IMR-90 (cell line): Measurements from ENCODE around the gene DYSF. TPM values are rescaled to one million over a fixed set of nuclear protein-coding genes. Genes with fewer than 3 reads are reported as not detected.

Source experiments
- ATAC-seq: fragments of 200-7000 bp; cut with Tn5 transposase; 2 replicates; pipeline ENCODE4 v1.9.1; 2020; ENCODE audit warnings: low read depth, mild to moderate bottlenecking, moderate library complexity
- BruUV-seq: library from RNA; stranded (reverse); fragments of 400-500 nt; replicated peaks from 2 replicates; lab custom pipeline; 2021; lab: Mats Ljungman, UMichigan
- CTCF ChIA-PET: fragments of 300-600 bp; formaldehyde crosslinking; extraction: SDS; loops from one replicate; lab custom pipeline; 2021; ENCODE audit warnings: antibody characterized with exemption; lab: Yijun Ruan, JAX
- POLR2A ChIA-PET: fragments of 300-600 bp; sonication (Branson Sonifier 250); formaldehyde crosslinking; loops from one replicate; lab custom pipeline; 2022; ENCODE audit warnings: antibody characterized with exemption; ENCODE audit not compliant: unreplicated experiment; lab: Charles Lee
- DNase-seq: peaks from one replicate; pipeline ENCODE4 v3.0.0; 2013
- H2AFZ ChIP-seq: replicated peaks from 2 replicates; pipeline ENCODE3; 2013; ENCODE audit warnings: low read length, mild to moderate bottlenecking; ENCODE audit not compliant: poor library complexity
- H2AK5ac ChIP-seq: 2 replicates; pipeline ENCODE4 v1.6.1; 2013; ENCODE audit warnings: low read depth, low read length, inconsistent platforms
- H2AK9ac ChIP-seq: replicated peaks from 2 replicates; pipeline ENCODE3; 2013; ENCODE audit warnings: mild to moderate bottlenecking, low read depth, low read length, moderate library complexity; ENCODE audit not compliant: poor library complexity
- H2BK120ac ChIP-seq: 2 replicates; pipeline ENCODE4 v1.6.1; 2013; ENCODE audit warnings: low read depth, low read length, inconsistent platforms
- H2BK15ac ChIP-seq: 3 replicates; pipeline ENCODE4 v1.6.1; 2013; ENCODE audit warnings: low read depth, low read length, inconsistent platforms
- H2BK20ac ChIP-seq: 2 replicates; pipeline ENCODE4 v1.6.1; 2013; ENCODE audit warnings: low read depth, mild to moderate bottlenecking, inconsistent platforms, low read length, moderate library complexity
- H2BK5ac ChIP-seq: 2 replicates; pipeline ENCODE4 v1.6.1; 2013; ENCODE audit warnings: mild to moderate bottlenecking, low read depth, low read length, inconsistent platforms; ENCODE audit not compliant: poor library complexity, severe bottlenecking
- H3K14ac ChIP-seq: replicated peaks from 2 replicates; pipeline ENCODE4 v1.6.1; 2013; ENCODE audit warnings: low read depth, low read length, inconsistent platforms
- H3K18ac ChIP-seq: 2 replicates; pipeline ENCODE4 v1.6.1; 2013; ENCODE audit warnings: low read depth, low read length, control low read depth
- H3K23ac ChIP-seq: 2 replicates; pipeline ENCODE4 v1.6.1; 2013; ENCODE audit warnings: low read depth, low read length, inconsistent platforms
- H3K27ac ChIP-seq: 2 replicates; pipeline ENCODE4 v1.5.1; 2013; ENCODE audit warnings: mild to moderate bottlenecking, control low read depth, low read length; ENCODE audit not compliant: insufficient read depth
- H3K27me3 ChIP-seq: 2 replicates; pipeline ENCODE4 v1.6.1; 2013; ENCODE audit warnings: low read length; ENCODE audit not compliant: control insufficient read depth, insufficient read depth
- H3K36me3 ChIP-seq: 2 replicates; pipeline ENCODE4 v1.6.1; 2013; ENCODE audit warnings: low read length, mixed read lengths; ENCODE audit not compliant: control insufficient read depth, insufficient read depth
- H3K4ac ChIP-seq: 2 replicates; pipeline ENCODE4 v1.6.1; 2013; ENCODE audit warnings: low read depth, low read length, inconsistent platforms
- H3K4me1 ChIP-seq: 2 replicates; pipeline ENCODE4 v1.6.1; 2013; ENCODE audit warnings: low read length, mixed read lengths; ENCODE audit not compliant: control insufficient read depth, insufficient read depth
- H3K4me2 ChIP-seq: 2 replicates; pipeline ENCODE4 v1.6.1; 2013; ENCODE audit warnings: low read depth, mild to moderate bottlenecking, control low read depth, low read length, moderate library complexity
- H3K4me3 ChIP-seq: 2 replicates; pipeline ENCODE4 v1.5.1; 2013; ENCODE audit warnings: low read depth, mild to moderate bottlenecking, control low read depth, low read length, moderate library complexity; ENCODE audit not compliant: insufficient read depth
- H3K56ac ChIP-seq: 2 replicates; pipeline ENCODE4 v1.6.1; 2013; ENCODE audit warnings: low read length, inconsistent platforms; ENCODE audit not compliant: insufficient read depth; ENCODE audit errors: extremely low read depth
- H3K79me1 ChIP-seq, 2 experiments: 2 replicates each; pipeline ENCODE4 v1.6.1; 2013; ENCODE audit warnings: low read length in 2 of 2, inconsistent platforms in 1 of 2, low read depth in 1 of 2
- H3K9ac ChIP-seq: 2 replicates; pipeline ENCODE4 v1.6.1; 2013; ENCODE audit warnings: low read depth, low read length, control low read depth
- H3K9me1 ChIP-seq: 2 replicates; pipeline ENCODE4 v1.6.1; 2013; ENCODE audit warnings: low read length, inconsistent platforms; ENCODE audit not compliant: insufficient read depth
- H3K9me3 ChIP-seq: 2 replicates; pipeline ENCODE4 v1.6.1; 2013; ENCODE audit warnings: low read length; ENCODE audit not compliant: control insufficient read depth, insufficient read depth
- H4K20me1 ChIP-seq: 2 replicates; pipeline ENCODE4 v1.6.1; 2013; ENCODE audit warnings: low read length, inconsistent platforms; ENCODE audit not compliant: insufficient read depth
- H4K5ac ChIP-seq: 2 replicates; pipeline ENCODE4 v1.6.1; 2013; ENCODE audit warnings: mild to moderate bottlenecking, low read depth, low read length, control low read depth
- H4K8ac ChIP-seq, 2 experiments: 2 replicates each; pipeline ENCODE4 v1.6.1; 2013; ENCODE audit warnings: low read depth in 2 of 2, low read length in 2 of 2, control low read depth in 1 of 2, inconsistent platforms in 1 of 2
- H4K91ac ChIP-seq: 2 replicates; pipeline ENCODE4 v1.6.1; 2013; ENCODE audit warnings: low read depth, low read length, inconsistent platforms; ENCODE audit not compliant: insufficient read depth
- BHLHE40 ChIP-seq: fragments of 150-350 bp; IDR thresholded peaks from 2 replicates; pipeline ENCODE4 v1.6.1; 2016; ENCODE audit warnings: mild to moderate bottlenecking, low read depth, low read length
- CEBPB ChIP-seq: IDR thresholded peaks from 2 replicates; pipeline ENCODE4 v1.6.1; 2012; ENCODE audit warnings: low read depth, low read length, improper control_type of control experiment
- CHD1 ChIP-seq: IDR thresholded peaks from 2 replicates; pipeline ENCODE4 v1.6.1; 2012; ENCODE audit warnings: low read depth, low read length, improper control_type of control experiment
- ELK1 ChIP-seq: fragments of 150-350 bp; IDR thresholded peaks from 2 replicates; pipeline ENCODE4 v1.6.1; 2016; ENCODE audit warnings: low read depth, mild to moderate bottlenecking, low read length, moderate library complexity, borderline replicate concordance
- FOS ChIP-seq: fragments of 150-350 bp; IDR thresholded peaks from 2 replicates; pipeline ENCODE4 v1.6.1; 2016; ENCODE audit warnings: low read depth, low read length
- MAFK ChIP-seq: IDR thresholded peaks from 2 replicates; pipeline ENCODE4 v1.6.1; 2012; ENCODE audit warnings: low read depth, low read length, improper control_type of control experiment
- MAZ ChIP-seq: IDR thresholded peaks from 2 replicates; pipeline ENCODE4 v1.6.1; 2012; ENCODE audit warnings: low read depth, mild to moderate bottlenecking, low read length, improper control_type of control experiment, moderate library complexity, borderline replicate concordance
- MXI1 ChIP-seq: IDR thresholded peaks from 2 replicates; pipeline ENCODE4 v1.6.1; 2012; ENCODE audit warnings: low read depth, mild to moderate bottlenecking, low read length, moderate library complexity, borderline replicate concordance
- NFE2L2 ChIP-seq: fragments of 150-350 bp; IDR thresholded peaks from 2 replicates; pipeline ENCODE4 v1.6.1; 2016; ENCODE audit warnings: low read depth, mild to moderate bottlenecking, low read length
- POLR2A ChIP-seq: IDR thresholded peaks from 2 replicates; pipeline ENCODE4 v1.6.1; 2012; ENCODE audit warnings: mild to moderate bottlenecking, low read depth, low read length
- RAD21 ChIP-seq: IDR thresholded peaks from 2 replicates; pipeline ENCODE4 v1.6.1; 2012; ENCODE audit warnings: low read length, improper control_type of control experiment
- RCOR1 ChIP-seq: IDR thresholded peaks from 2 replicates; pipeline ENCODE4 v1.6.1; 2012; ENCODE audit warnings: mild to moderate bottlenecking, low read length, improper control_type of control experiment; ENCODE audit not compliant: insufficient replicate concordance
- RFX5 ChIP-seq: IDR thresholded peaks from 2 replicates; pipeline ENCODE4 v1.8.0; 2012; ENCODE audit warnings: low read depth, mild to moderate bottlenecking, low read length, moderate library complexity
- SMC3 ChIP-seq: fragments of 150-350 bp; IDR thresholded peaks from 2 replicates; pipeline ENCODE4 v1.6.1; 2016; ENCODE audit warnings: low read depth, mild to moderate bottlenecking, antibody characterized with exemption, low read length, moderate library complexity
- USF2 ChIP-seq: fragments of 150-350 bp; IDR thresholded peaks from 2 replicates; pipeline ENCODE4 v1.6.1; 2017; ENCODE audit warnings: mild to moderate bottlenecking, antibody characterized with exemption, low read length, low read depth
- WGBS, 2 experiments: methylation state at CpG; one replicate each; pipeline versions ENCODE4 v1.1.5 to v1.1.7; 2013; ENCODE audit warnings: missing lambda C conversion rate in 2 of 2; ENCODE audit not compliant: insufficient read length in 1 of 2; ENCODE audit errors: extremely low coverage in 2 of 2; 5-methylcytosine and 5-hydroxymethylcytosine counted together
- dilution Hi-C: fragments of 300-500 bp; cut with HindIII; formaldehyde crosslinking; loops from one replicate; pipeline ENCODE4 v1.14.3; 2018; ENCODE audit warnings: low sequenced_read_pairs; ENCODE audit not compliant: unreplicated experiment
- in situ Hi-C: fragments of 300-500 bp; cut with MboI; formaldehyde crosslinking; loops from 3 replicates; pipeline ENCODE4 v1.14.3; 2019; ENCODE audit warnings: low sequenced_read_pairs, inconsistent platforms, mixed read lengths
- intact Hi-C: fragments of 100-400 bp; cut with micrococcal nuclease; formaldehyde crosslinking; loops from 2 replicates; pipeline ENCODE4 v1.10.0; 2022
- polyA plus RNA-seq, 3 experiments: library from polyadenylated mRNA; depleted of rRNA; stranded (reverse); fragments of >200 nt; gene quantifications; 2 replicates each; pipeline ENCODE4 v1.2.3, GENCODE V29; 2012; ENCODE audit warnings: low replicate concordance in 1 of 3
- total RNA-seq: library from RNA; depleted of rRNA; stranded (reverse); fragments of >200 nt; gene quantifications from 2 replicates; pipeline ENCODE4 v1.2.3, GENCODE V29; 2012
- TF ChIP-seq, protein P1 (sequence below): conservative IDR thresholded peaks from 2 replicates; pipeline ENCODE4 v1.5.1; 2012; ENCODE audit warnings: mild to moderate bottlenecking, low read depth, low read length, improper control_type of control experiment

DYSF gene
- total and polyA plus RNA-seq, 2 of the 4 experiments (the other 2 are of a cell fraction), result 0.09 to 0.18 TPM

DNA sequence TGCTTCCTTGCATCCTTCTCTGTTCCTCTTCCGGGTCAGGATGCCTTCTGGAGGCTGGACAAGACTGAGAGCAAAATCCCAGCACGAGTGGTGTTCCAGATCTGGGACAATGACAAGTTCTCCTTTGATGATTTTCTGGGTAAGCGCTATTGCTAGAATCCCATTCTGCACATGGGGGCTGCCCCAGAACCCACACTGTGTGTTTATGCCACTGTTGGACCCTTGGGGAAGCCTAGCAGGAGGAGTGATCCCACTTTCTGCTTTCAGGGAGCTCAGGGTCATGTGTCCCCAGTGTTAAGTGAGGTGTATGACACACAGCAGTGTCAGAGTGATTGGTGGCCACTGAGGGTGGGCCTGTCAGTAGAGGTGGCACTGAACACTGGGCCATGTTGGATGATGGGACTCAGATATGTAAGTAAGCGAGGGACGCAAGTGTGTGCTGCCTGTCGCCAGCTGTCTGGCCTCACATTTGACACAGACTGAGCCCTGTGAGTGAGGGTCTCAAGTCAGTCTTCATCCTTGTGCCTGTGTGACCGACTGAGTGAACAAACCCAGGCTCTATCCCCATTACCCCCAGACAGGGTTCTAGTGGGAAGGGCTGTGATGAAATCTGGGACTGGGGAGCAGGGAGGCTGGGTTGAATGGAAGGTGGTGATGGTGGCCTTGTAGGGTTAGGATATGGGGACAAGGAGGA is 220.9 kb downstream of the DYSF start:
- CTCF ChIA-PET, result no interaction called here

More for the DNA sequence above, 220.9 kb downstream of the DYSF start:
- H2BK15ac ChIP-seq, result no peak overlapping the region
- no peak overlapping the region for H3K56ac ChIP-seq
- H4K8ac ChIP-seq, result no peak overlapping the region
- in situ Hi-C loops (no loop called here), dilution Hi-C loops (no loop called here), intact Hi-C loops (no loop called here)
- no peaks in the 10 kb centered on the region for H3K9me3 ChIP-seq
- H3K9me1 ChIP-seq, result no peaks in the 10 kb centered on the region
- H3K36me3 ChIP-seq, result no peaks in the 10 kb centered on the region
- H3K79me1 ChIP-seq, result no peaks in the 10 kb centered on the region
- H3K4me2 ChIP-seq, result no peak overlapping the region
- no peak overlapping the region for H3K4ac ChIP-seq
- no peaks in the 10 kb centered on the region for H4K20me1 ChIP-seq
- H2AK5ac ChIP-seq, result no peak overlapping the region
- no peak overlapping the region for H3K4me3 ChIP-seq
- ATAC-seq, result no peak
- H3K18ac ChIP-seq, result no peak overlapping the region
- no peak overlapping the region for H3K27ac ChIP-seq
- no peak overlapping the region for H2BK120ac ChIP-seq
- H3K23ac ChIP-seq, result no peak overlapping the region
- no peak overlapping the region for H2BK20ac ChIP-seq
- H3K9ac ChIP-seq, result no peak overlapping the region
- POLR2A ChIA-PET, result no interaction called here
- WGBS, 2 experiments, result 39% methylated on average over 3 of the region's 7 CpGs; no CpG with 5 or more reads in 1 of the 2 experiments
- no peak overlapping the region for H2AK9ac ChIP-seq
- no peaks in the 10 kb centered on the region for H3K4me1 ChIP-seq
- TF ChIP-seq RFX5, result no peak
- TF ChIP-seq POLR2A, result no peak
- no peak for TF ChIP-seq CHD1
- no peak for TF ChIP-seq MAZ
- TF ChIP-seq SMC3, result no peak
- no peak for TF ChIP-seq CEBPB
- TF ChIP-seq BHLHE40, result no peak
- no peak for TF ChIP-seq ELK1
- no peak for TF ChIP-seq RCOR1
- TF ChIP-seq MXI1, result no peak
- TF ChIP-seq, protein P1, sequence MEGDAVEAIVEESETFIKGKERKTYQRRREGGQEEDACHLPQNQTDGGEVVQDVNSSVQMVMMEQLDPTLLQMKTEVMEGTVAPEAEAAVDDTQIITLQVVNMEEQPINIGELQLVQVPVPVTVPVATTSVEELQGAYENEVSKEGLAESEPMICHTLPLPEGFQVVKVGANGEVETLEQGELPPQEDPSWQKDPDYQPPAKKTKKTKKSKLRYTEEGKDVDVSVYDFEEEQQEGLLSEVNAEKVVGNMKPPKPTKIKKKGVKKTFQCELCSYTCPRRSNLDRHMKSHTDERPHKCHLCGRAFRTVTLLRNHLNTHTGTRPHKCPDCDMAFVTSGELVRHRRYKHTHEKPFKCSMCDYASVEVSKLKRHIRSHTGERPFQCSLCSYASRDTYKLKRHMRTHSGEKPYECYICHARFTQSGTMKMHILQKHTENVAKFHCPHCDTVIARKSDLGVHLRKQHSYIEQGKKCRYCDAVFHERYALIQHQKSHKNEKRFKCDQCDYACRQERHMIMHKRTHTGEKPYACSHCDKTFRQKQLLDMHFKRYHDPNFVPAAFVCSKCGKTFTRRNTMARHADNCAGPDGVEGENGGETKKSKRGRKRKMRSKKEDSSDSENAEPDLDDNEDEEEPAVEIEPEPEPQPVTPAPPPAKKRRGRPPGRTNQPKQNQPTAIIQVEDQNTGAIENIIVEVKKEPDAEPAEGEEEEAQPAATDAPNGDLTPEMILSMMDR, result no peak
- TF ChIP-seq RAD21, result no peak
- no peak for TF ChIP-seq USF2
- no peak for TF ChIP-seq MAFK
- TF ChIP-seq NFE2L2, result no peak
- no peak for TF ChIP-seq FOS
- H3K14ac ChIP-seq, result no peak overlapping the region
- no TSS peak for BruUV-seq
- DNase-seq, result no peak
- no peak overlapping the region for H2BK5ac ChIP-seq
- H2AFZ ChIP-seq, result no peak overlapping the region
- H4K5ac ChIP-seq, result no peak overlapping the region
- no peak overlapping the region for H4K91ac ChIP-seq
- H3K27me3 ChIP-seq, result peaks cover 8% of the 10 kb centered on the region
